EH (cell line): ENCODE data around the gene CHCT1.
"Not testable (repeated sequence)": the region's sequence is repeated elsewhere in the genome, so short reads cannot be mapped to it uniquely, and the experiment has no call there.

Experiments used
- DNase-seq: peaks from one replicate; pipeline ENCODE4 v3.0.0-alpha.2; 2015; ENCODE audit warnings: low read depth

CHCT1 gene

GRCh38 chr17:60422162-60422665, at the start of gene CHCT1:
CHCT1 (plus strand) TSS chr17:60422489; CDS start chr17:60422593, 104 bp downstream.
- DNase-seq: no peak

DNA sequence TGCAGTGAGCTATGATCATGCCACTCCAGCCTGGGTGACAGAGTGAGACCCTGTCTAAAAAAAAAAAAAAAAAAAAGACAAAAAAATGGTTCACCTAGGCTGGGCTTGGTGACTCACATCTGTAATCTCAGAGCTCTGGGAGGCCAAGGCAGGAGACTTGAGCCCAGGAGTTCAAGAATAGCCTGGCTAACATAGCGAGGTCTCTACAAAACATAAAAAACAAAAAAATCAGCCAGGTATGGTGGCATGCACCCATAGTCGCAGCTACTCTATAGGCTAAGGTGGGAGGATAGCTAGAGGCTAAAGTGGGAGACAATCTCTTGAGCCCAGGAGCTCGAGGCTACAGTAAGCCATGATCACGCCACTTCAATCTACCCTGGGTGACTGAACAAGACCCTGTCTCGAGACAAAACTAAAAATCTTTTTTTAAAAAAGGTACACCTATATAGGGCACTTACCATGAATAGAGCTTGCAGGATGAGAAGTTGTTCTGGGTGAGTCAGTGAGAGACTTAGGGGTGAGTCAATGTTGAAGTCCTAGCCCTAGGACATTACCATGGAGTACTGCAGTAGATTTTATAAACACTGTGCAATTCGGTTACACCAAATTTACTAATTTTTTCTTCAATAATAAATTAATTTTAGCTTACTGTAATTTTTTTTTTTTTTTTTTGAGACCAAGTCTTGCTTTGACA, 49.4 kb upstream of the CHCT1 start:
- DNase-seq: peak; percentile 84

DNA sequence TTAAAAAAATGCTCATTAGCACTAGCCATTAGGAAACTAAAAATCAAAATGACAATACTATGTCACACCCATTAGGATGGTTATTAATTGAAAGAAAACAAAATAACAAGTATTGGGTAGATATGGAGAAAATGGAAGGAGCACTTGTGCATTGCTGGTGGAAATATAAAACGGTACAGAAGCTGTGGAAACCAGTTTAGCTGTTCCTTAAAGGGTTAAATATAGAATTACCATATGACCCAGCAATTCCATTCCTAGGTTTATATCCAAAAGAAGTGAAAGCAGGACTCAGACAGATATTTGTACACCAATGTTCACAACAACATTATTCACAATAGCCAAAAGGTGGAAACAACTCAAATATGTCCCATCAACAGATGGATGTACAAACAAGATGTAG, 44.1 kb upstream of the CHCT1 start:
- not testable (repeated sequence) for DNase-seq

DNA sequence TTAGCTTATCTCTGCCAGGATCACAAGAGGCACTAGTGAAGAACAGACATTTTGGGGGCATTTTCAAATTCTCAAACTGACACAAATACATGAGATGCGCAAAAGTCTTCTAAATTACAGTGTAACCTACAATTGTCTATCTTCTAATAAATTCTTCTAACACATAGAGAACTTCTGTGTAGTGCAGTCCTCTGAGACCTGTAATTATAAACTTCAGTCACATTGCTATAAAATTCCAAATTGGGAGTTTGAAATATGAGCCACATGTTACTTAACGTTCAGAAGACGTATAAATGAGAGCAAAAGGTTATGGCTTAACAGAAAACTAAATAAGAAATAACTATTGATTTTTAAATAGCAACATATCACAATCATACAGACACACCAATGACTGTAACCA, 42.8 kb upstream of the CHCT1 start:
- DNase-seq: not testable (repeated sequence)

DNA sequence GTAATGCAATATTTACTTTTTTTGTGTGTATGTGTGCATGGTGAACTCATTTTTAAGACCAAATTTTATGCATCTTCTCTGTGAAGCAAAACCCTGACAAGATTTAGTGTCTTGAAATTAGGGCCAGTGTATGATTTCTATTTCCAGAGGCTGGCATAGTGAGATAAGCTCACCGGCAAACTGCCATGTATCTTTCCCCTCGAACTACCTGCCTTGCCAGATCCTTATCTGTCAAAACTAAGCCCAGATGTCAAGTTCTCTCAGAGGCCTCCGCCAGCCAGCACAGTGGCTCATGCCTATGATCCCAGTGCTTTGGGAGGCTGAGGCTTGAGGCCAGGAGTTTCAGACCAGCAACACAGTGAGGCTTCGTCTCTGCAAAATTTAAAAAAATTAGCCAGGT, 40.3 kb upstream of the CHCT1 start:
- no peak for DNase-seq

DNA sequence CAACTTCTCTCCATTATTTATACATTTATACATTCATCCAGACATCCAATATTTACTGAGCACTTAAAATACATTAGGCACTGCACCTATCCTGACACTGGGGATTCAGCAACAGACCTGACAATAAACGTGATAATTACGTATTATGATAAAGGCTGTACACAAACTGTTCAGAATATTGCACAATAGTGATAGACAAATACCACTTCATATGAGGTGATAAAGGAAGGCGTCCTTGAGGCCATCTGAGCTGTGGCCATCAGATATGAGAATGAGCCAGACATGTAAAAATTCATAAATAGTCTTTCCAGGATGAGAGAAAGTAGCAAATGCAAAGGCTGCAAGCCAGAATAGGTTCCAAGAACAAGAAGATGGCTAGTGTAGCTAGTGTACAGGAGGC, 38.9 kb upstream of the CHCT1 start:
- DNase-seq: no peak

GRCh38 chr17:60384921-60385320, 37.4 kb upstream of the CHCT1 start:
- not testable (repeated sequence) for DNase-seq

DNA sequence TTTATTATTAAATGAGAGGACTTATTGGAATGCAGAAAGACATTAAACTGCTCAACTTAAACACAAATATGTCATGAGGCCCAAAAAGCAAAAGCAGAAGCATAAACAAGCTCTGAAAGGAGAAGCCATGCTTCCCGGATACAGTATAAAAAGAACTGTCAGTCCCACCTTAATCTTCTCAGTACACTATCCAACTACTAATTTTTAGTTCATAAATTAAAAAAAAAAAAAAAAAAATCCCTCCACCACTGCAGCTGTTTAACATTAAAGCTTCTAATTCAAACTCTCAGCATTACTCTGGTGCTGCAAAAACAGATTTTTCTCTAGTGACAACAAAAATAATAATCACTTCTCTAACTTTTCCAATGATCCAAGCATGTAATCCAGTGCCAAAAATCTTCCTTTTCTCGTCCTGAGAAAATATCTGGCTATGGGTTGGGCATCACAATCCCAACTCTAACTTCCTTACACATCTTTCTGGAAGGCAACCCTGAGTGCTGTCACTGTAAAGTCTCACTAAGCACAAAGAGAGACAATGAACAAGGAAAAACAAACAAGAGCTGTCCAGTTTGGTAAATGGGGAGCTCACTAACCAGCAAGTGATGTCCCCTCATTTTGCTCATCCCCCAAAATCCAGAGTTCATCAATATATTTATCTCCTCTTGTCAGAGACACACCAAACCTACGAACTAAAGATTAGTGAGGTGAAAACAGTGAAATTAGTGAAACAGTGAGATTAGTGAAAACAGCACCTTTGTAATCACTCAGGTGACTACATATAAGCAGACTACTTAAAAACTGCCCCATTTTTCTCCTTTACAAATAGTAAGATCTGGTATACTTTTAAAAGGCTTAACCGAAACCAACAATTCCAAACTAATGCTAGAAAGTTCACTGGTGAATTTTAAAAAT, 35.9 kb upstream of the CHCT1 start:
- DNase-seq: peak; percentile 43

DNA sequence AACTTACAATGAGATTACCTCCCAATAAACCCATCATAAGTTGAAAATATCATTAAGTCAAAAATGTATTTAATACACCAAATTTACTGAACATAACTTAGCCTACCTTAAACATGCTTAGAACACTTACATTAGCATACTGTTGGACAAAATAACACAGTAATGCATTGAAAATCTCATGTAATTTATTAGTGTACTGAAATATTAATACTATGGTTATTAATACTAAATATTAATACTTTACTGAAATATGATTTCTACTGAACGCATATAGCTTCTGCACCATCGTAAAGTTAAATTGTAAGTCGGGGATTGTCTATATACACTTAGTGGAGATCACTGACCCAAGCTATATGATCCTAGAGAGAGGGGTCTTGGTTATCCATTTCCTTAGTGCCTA, 34.6 kb upstream of the CHCT1 start:
- DNase-seq: no peak

DNA sequence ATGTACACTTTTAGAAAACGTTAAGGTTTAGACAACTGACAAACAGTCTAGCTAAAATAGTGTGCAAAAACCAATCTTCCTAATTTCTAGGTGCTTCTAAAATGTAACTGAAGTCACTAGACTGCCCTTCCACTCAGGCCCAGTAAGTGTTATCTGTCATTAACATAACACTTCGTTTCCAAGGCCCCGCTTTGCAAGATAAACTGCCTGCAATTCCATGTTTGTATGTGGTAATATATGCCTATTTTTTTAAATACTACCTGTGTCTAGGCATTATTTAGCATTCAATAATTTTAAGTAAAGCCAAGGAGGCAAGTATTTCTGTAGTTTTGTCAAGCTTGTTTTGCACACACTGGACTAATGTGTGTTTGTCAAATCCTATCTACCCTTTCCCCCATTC, 33.5 kb upstream of the CHCT1 start:
- DNase-seq: no peak

DNA sequence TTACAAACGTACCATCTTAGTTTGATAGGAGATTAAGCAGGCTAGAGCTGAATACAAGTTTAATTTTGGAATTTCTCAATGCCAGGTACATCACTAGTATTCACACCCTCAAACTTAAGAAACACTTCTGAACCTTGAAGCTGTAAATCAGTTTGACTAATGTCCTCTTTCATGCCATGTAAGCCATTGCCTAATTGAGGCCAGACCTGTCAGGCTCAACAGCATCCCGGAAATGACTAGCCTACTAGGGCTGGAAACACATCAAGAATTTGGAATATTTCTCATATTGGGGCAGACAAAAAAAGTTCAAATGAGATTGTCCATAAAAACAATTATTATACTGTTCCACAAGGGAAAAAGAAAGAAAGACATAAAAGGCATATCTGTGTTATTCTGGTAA, 32.1 kb upstream of the CHCT1 start:
- peak; percentile 87 for DNase-seq

GRCh38 chr17:60390925-60391470, 31.3 kb upstream of the CHCT1 start:
- DNase-seq: peak; percentile 60

DNA sequence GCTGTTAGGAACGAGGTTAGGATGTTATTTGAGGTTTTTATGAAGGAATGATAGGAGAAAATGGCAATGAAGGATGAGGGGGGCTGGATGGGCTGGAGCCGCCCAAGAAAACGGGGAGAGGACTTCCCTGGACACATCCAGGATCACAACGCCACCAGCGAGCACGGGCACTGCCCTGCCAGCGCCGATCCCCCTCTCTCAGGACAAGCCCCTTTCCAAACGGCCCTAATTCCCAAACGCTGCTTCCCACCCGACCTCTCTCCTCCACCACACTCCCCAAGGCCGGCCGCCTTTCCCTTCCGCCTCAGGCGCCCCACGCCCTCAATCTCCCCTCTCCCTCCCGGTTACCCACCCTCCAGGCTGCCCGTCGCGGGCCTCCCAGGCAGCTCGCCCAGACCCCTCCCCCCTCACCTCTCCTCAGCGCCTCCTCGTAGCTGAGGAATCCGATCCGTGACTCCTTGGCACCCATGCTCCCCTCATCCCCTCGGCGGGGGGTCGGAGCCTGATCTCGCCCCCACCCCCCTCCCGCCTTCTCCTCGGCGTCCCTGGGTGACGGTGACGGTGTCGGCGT, 30.7 kb upstream of the CHCT1 start:
- no peak for DNase-seq

DNA sequence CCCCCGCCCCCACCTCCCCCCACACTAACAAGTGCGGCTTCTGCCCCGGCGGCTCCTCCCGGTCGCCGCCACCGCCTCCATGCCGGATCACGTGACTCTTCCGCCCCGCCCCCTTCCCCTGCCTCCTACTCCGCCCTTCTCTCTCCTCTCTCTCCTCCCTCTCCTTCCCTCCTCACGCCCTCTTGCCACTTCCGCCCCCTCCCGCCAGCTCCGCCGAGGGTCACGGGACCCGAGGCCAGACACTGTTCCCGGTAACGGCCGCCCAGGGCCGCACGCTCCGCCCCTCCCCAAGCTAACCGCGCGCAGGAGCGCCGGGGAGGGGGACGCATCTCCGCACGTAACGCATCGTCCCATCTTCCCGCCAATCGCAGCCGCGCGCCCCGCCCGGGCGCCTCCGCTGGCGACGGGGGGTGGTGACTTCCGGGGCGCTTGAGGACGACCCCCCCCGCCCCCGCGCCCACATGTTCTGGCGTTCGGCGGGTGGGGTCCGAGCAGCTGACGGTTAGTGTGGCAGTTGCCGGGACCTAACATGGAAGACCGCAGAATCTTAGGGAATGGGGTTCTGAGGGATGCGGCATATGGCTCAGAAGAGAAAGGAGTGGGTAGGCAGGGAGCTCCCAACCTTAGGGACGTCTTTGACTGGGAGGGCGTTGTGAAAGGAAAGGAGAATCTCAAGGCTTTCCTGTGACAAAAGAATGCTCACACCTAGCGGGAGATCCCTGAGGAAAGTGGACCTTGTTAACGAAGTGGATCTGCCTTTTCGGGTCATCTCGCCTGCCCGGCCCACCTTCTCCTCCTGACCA, 30.0 kb upstream of the CHCT1 start, which contains the start of gene USP32:
TSS of gene USP32 (minus strand) at position 92 of the 803 bp plus-strand sequence. CDS start 194 bp downstream, outside the sequence.
- DNase-seq: peak; percentile 99

- DNase-seq: peak; percentile 60
Measured at GRCh38 chr17:60392845-60393702, 29.2 kb upstream of the CHCT1 start.

GRCh38 chr17:60393840-60394723, 28.2 kb upstream of the CHCT1 start:
- no peak for DNase-seq

DNA sequence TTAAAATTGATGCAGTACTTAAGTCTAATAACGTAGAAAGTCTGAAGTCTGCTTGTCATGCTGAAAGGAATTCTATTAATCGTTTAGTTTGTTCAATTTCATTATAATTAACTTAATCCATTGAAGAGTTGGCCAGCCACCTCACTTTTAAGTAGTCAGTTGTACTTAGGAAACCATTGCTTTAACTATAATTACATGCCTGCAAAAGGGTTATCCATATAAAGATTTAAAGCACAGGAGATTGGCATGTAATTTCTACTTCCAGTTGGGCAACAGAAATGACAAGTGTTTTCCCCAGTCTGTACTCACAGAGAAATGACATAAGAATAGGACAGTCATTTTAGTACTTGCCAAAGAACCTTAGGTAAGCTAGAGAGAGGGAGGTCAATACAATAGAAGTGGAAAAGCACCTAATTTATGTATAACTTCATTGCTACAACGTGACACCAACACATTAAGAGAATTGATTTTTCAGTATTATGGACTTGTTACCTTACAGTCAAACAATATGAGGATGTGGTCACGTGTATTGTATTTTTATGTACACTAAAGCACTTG, 26.7 kb upstream of the CHCT1 start:
- no peak for DNase-seq

DNA sequence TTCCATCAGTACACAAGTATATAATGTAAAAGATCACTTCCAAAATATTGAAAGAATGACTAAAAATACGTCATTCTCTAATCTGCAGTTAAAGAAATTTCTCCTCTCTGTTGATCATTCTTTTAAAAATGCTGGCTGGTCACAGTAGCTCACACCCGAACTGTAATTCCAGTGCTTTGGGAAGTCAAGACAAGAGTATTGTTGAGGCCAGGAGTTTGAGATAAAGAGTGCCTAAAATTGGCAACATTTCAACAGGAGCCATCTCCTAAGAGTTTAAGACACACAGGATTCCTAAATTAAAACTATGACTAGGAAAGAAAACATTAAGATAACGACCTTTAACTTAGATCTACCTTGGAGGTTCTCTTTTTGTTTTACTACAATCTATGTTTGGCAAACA, 25.9 kb upstream of the CHCT1 start:
- no peak for DNase-seq
